ENCODE measurements around the gene SEMA6A.

The SEMA6A gene

GRCh38 chr5:116440457-116441001 lies 134.1 kb downstream of the SEMA6A start:
- DNase-seq (ENCODE audit: low read depth in 3 of 3): no peak

GRCh38 chr5:116439905-116440304 lies 134.7 kb downstream of the SEMA6A start:
- no peak for DNase-seq (ENCODE audit: low read depth in 3 of 3)

- DNase-seq (ENCODE audit: low read depth in 3 of 3): no peak
Observed at GRCh38 chr5:116438979-116439554, 135.6 kb downstream of the SEMA6A start.

GRCh38 chr5:116437922-116438578 lies 136.6 kb downstream of the SEMA6A start:
- DNase-seq (ENCODE audit: low read depth in 3 of 3): no peak

- DNase-seq (ENCODE audit: low read depth in 3 of 3): no peak
Observed at GRCh38 chr5:116437351-116437705, 137.3 kb downstream of the SEMA6A start.

- DNase-seq (ENCODE audit: low read depth in 3 of 3): no peak
Observed at GRCh38 chr5:116436674-116437350, 137.8 kb downstream of the SEMA6A start.

GRCh38 chr5:116428966-116429365 lies 145.7 kb downstream of the SEMA6A start:
- DNase-seq (ENCODE audit: low read depth in 3 of 3): no peak

- no peak for DNase-seq (ENCODE audit: low read depth in 3 of 3)
Observed at GRCh38 chr5:116428413-116428812, 146.2 kb downstream of the SEMA6A start.

GRCh38 chr5:116424951-116425350 lies 149.7 kb downstream of the SEMA6A start:
- no peak for DNase-seq (ENCODE audit: low read depth in 3 of 3)

GRCh38 chr5:116424258-116424615 lies 150.4 kb downstream of the SEMA6A start:
- DNase-seq (ENCODE audit: low read depth in 3 of 3): no peak

GRCh38 chr5:116423587-116424257 lies 150.9 kb downstream of the SEMA6A start:
- no peak for DNase-seq (ENCODE audit: low read depth in 3 of 3)

GRCh38 chr5:116423141-116423540 lies 151.5 kb downstream of the SEMA6A start:
- no peak for DNase-seq (ENCODE audit: low read depth in 3 of 3)

- no peak for DNase-seq (ENCODE audit: low read depth in 3 of 3)
Observed at GRCh38 chr5:116421080-116421629, 153.5 kb downstream of the SEMA6A start.

- no peak for DNase-seq (ENCODE audit: low read depth in 3 of 3)
Observed at GRCh38 chr5:116420540-116420939, 154.1 kb downstream of the SEMA6A start.

GRCh38 chr5:116419258-116419657 lies 155.4 kb downstream of the SEMA6A start:
- DNase-seq (ENCODE audit: low read depth in 3 of 3): no peak

GRCh38 chr5:116418774-116419173 lies 155.8 kb downstream of the SEMA6A start:
- DNase-seq (ENCODE audit: low read depth in 3 of 3): no peak

- no peak for DNase-seq (ENCODE audit: low read depth in 3 of 3)
Observed at GRCh38 chr5:116418016-116418415, 156.6 kb downstream of the SEMA6A start.

GRCh38 chr5:116415989-116416388 lies 158.6 kb downstream of the SEMA6A start:
- no peak for DNase-seq (ENCODE audit: low read depth in 3 of 3)

GRCh38 chr5:116415182-116415581 lies 159.4 kb downstream of the SEMA6A start:
- DNase-seq (ENCODE audit: low read depth in 3 of 3): no peak

GRCh38 chr5:116411101-116411571 lies 163.5 kb downstream of the SEMA6A start:
- DNase-seq (ENCODE audit: low read depth in 3 of 3): no peak

- DNase-seq (ENCODE audit: low read depth in 3 of 3): no peak
Observed at GRCh38 chr5:116410336-116410890, 164.2 kb downstream of the SEMA6A start.

All from stimulated activated CD4-positive, alpha-beta T cell treated with anti-CD3 and anti-CD28 coated beads, TNF-alpha, amount 100 ng/mL, for 4 hours (primary cell).